GM12801 (cell line): Measurements from ENCODE around the gene THYN1.

ENCODE experiments used
- CTCF ChIP-seq: IDR thresholded peaks from one replicate; pipeline ENCODE4 v1.5.1; 2011; ENCODE audit warnings: control low read depth; ENCODE audit not compliant: insufficient read length; ENCODE audit errors: extremely low read depth

The THYN1 gene

GRCh38 chr11:134200688-134201087 is 52.5 kb downstream of the THYN1 start:
- no peak for TF ChIP-seq CTCF

- no peak for TF ChIP-seq CTCF
Measured at GRCh38 chr11:134199531-134199930, 53.6 kb downstream of the THYN1 start.
